Duodenal mucosa (tissue), 2 donors: Measurements from ENCODE around the gene MYO1G.

Experiments
- H3K27ac ChIP-seq: one replicate; pipeline ENCODE4 v1.7.0; 2013; ENCODE audit warnings: low read depth, low read length
- H3K27me3 ChIP-seq, 2 donors: one replicate each; pipeline ENCODE4 v1.7.0; 2013; ENCODE audit warnings: low read length in 2 of 2, control low read depth in 1 of 2; ENCODE audit not compliant: insufficient read depth in 2 of 2, control insufficient read depth in 1 of 2
- H3K36me3 ChIP-seq, 2 donors: one replicate each; pipeline ENCODE4 v1.7.0; 2013; ENCODE audit warnings: low read length in 2 of 2, control low read depth in 1 of 2; ENCODE audit not compliant: insufficient read depth in 2 of 2, control insufficient read depth in 1 of 2
- H3K4me1 ChIP-seq, 2 donors: one replicate each; pipeline ENCODE4 v1.7.0; 2013; ENCODE audit warnings: low read length in 2 of 2, control low read depth in 1 of 2; ENCODE audit not compliant: insufficient read depth in 2 of 2, control insufficient read depth in 1 of 2
- H3K4me3 ChIP-seq, 2 donors: one replicate each; pipeline ENCODE4 v1.7.0; 2013; ENCODE audit warnings: low read length in 2 of 2, low read depth in 1 of 2
- H3K9ac ChIP-seq, 2 donors: one replicate each; pipeline ENCODE4 v1.7.0; 2013; ENCODE audit warnings: low read length in 2 of 2, low read depth in 1 of 2
- H3K9me3 ChIP-seq, 2 donors: one replicate each; pipeline ENCODE4 v1.7.0; 2013; ENCODE audit warnings: low read length in 2 of 2, control low read depth in 1 of 2; ENCODE audit not compliant: control insufficient read depth in 1 of 2

MYO1G gene

GRCh38 chr7:44966731-44967538 is 11.9 kb downstream of the MYO1G start:
- H3K4me3 ChIP-seq = no peak overlapping the region
- H3K27me3 ChIP-seq = peaks cover 0 to 8% of the 10 kb centered on the region in 2 donors
- no peak overlapping the region for H3K9ac ChIP-seq
- no peak overlapping the region for H3K27ac ChIP-seq
- H3K4me1 ChIP-seq = peaks cover 0 to 16% of the 10 kb centered on the region in 2 donors
- H3K9me3 ChIP-seq = no peaks in the 10 kb centered on the region
- no peaks in the 10 kb centered on the region for H3K36me3 ChIP-seq

GRCh38 chr7:44965937-44966730 is 12.7 kb downstream of the MYO1G start:
- H3K4me1 ChIP-seq = peaks cover 0 to 16% of the 10 kb centered on the region in 2 donors
- no peak overlapping the region for H3K27ac ChIP-seq
- H3K9ac ChIP-seq = no peak overlapping the region
- no peaks in the 10 kb centered on the region for H3K9me3 ChIP-seq
- no peak overlapping the region for H3K4me3 ChIP-seq
- H3K27me3 ChIP-seq = peaks cover 0 to 9% of the 10 kb centered on the region in 2 donors
- H3K36me3 ChIP-seq = no peaks in the 10 kb centered on the region

GRCh38 chr7:44965441-44965903 is 13.3 kb downstream of the MYO1G start:
- Histone ChIP-seq H3K9ac (no peak overlapping the region), H3K4me1 (peaks cover 0 to 16% of the 10 kb centered on the region in 2 donors), H3K9me3 (no peaks in the 10 kb centered on the region), H3K27ac (no peak overlapping the region), H3K27me3 (peaks cover 1 to 9% of the 10 kb centered on the region in 2 donors), H3K4me3 (no peak overlapping the region), H3K36me3 (no peaks in the 10 kb centered on the region)

GRCh38 chr7:44964831-44965440 is 13.9 kb downstream of the MYO1G start:
- Histone ChIP-seq H3K9ac (no peak overlapping the region), H3K4me1 (peaks cover 0 to 16% of the 10 kb centered on the region in 2 donors), H3K9me3 (no peaks in the 10 kb centered on the region), H3K36me3 (no peaks in the 10 kb centered on the region), H3K27me3 (peaks cover 6 to 9% of the 10 kb centered on the region in 2 donors), H3K27ac (no peak overlapping the region), H3K4me3 (no peak overlapping the region)

GRCh38 chr7:44964384-44964830 is 14.4 kb downstream of the MYO1G start:
- no peaks in the 10 kb centered on the region for H3K36me3 ChIP-seq
- no peak overlapping the region for H3K4me3 ChIP-seq
- peaks cover 6 to 9% of the 10 kb centered on the region in 2 donors for H3K27me3 ChIP-seq
- H3K4me1 ChIP-seq = peaks cover 0 to 16% of the 10 kb centered on the region in 2 donors
- no peak overlapping the region for H3K9ac ChIP-seq
- H3K9me3 ChIP-seq = no peaks in the 10 kb centered on the region
- H3K27ac ChIP-seq = no peak overlapping the region

GRCh38 chr7:44963364-44964290 is 15.2 kb downstream of the MYO1G start:
- no peaks in the 10 kb centered on the region for H3K9me3 ChIP-seq
- no peak overlapping the region for H3K27ac ChIP-seq
- H3K27me3 ChIP-seq = peaks cover 6 to 9% of the 10 kb centered on the region in 2 donors
- no peaks in the 10 kb centered on the region for H3K36me3 ChIP-seq
- no peak overlapping the region for H3K9ac ChIP-seq
- no peak overlapping the region for H3K4me3 ChIP-seq
- H3K4me1 ChIP-seq = peaks cover 0 to 16% of the 10 kb centered on the region in 2 donors

GRCh38 chr7:44962483-44963251 is 16.1 kb downstream of the MYO1G start:
- no peak overlapping the region for H3K27ac ChIP-seq
- H3K27me3 ChIP-seq = peaks cover 6 to 9% of the 10 kb centered on the region in 2 donors
- peaks cover 0 to 16% of the 10 kb centered on the region in 2 donors for H3K4me1 ChIP-seq
- no peaks in the 10 kb centered on the region for H3K36me3 ChIP-seq
- peak overlapping the region; percentile 43 to 45 for H3K4me3 ChIP-seq
- H3K9me3 ChIP-seq = no peaks in the 10 kb centered on the region
- no peak overlapping the region for H3K9ac ChIP-seq

- H3K9me3 ChIP-seq = no peaks in the 10 kb centered on the region
- no peaks in the 10 kb centered on the region for H3K36me3 ChIP-seq
- H3K4me1 ChIP-seq = peaks cover 0 to 13% of the 10 kb centered on the region in 2 donors
- H3K27ac ChIP-seq = no peak overlapping the region
- peak overlapping the region; percentile 43 to 45 for H3K4me3 ChIP-seq
- peaks cover 6 to 9% of the 10 kb centered on the region in 2 donors for H3K27me3 ChIP-seq
- no peak overlapping the region for H3K9ac ChIP-seq
These were observed 16.9 kb downstream of the MYO1G start for GRCh38 chr7:44961844-44962482.
